Body of pancreas (tissue), 4 donors: ENCODE measurements around the gene ORAI3. TPM values are rescaled to one million over a fixed set of nuclear protein-coding genes. Genes with fewer than 3 reads are reported as not detected.

Experiments
- ATAC-seq: fragments of 150-250 bp; one replicate; pipeline ENCODE4 v1.9.1; 2016
- DNase-seq, 4 donors: peaks; one replicate each; pipeline ENCODE4 v3.0.0-alpha.2; 2019
- H3K27ac ChIP-seq, 4 donors: fragments of 200-600 bp; sonication (generic); 1 replicate in 3 of 4; 2 replicates in 1 of 4; pipeline versions ENCODE4 v1.5.1 to v1.6.1; 2016 to 2019; ENCODE audit warnings: mild to moderate bottlenecking in 1 of 4, mixed read lengths in 1 of 4, moderate library complexity in 1 of 4
- H3K27me3 ChIP-seq, 2 donors: fragments of 200-600 bp; sonication (generic); one replicate each; pipeline ENCODE4 v1.6.0; 2016; ENCODE audit warnings: mild to moderate bottlenecking in 1 of 2
- H3K36me3 ChIP-seq, 2 donors: fragments of 200-600 bp; sonication (generic); replicated peaks in 1 of 2; 2 replicates each; pipeline ENCODE4 v1.5.1; 2016; ENCODE audit warnings: low read depth in 2 of 2; ENCODE audit not compliant: insufficient read depth in 1 of 2
- H3K4me1 ChIP-seq: fragments of 200-600 bp; sonication (generic); one replicate; pipeline ENCODE4 v1.6.0; 2016
- H3K4me3 ChIP-seq, 2 donors: fragments of 200-600 bp; sonication (generic); 1 replicate in 1 of 2; 2 replicates in 1 of 2; pipeline ENCODE4 v1.5.1; 2016 to 2019
- H3K9me3 ChIP-seq, 3 donors: fragments of 200-600 bp; sonication (generic); 1 replicate in 2 of 3; 2 replicates in 1 of 3; pipeline ENCODE4 v1.5.1; 2016
- POLR2A ChIP-seq, 3 donors: fragments of 450-650 bp; IDR thresholded peaks; one replicate each; pipeline ENCODE4 v1.6.1; 2016; ENCODE audit warnings: antibody characterized with exemption in 3 of 3, mild to moderate bottlenecking in 2 of 3
- WGBS, 2 donors: methylation state at CpG; one replicate each; pipeline ENCODE4 v1.1.5; 2017; 5-methylcytosine and 5-hydroxymethylcytosine counted together
- intact Hi-C: fragments of 100-400 bp; cut with DNase I; formaldehyde crosslinking; loops from one replicate; pipeline ENCODE4 v1.15.1; 2023
- total RNA-seq, 2 donors: library from RNA; depleted of rRNA; stranded (reverse); fragments of >200 nt; gene quantifications; one replicate each; pipeline ENCODE4 v1.1.0, GENCODE V29; 2016
- TF ChIP-seq, protein P1 (sequence below), 7 experiments: fragments of 450-650 bp in 4 of 7; fragments of 200-600 bp in 3 of 7; sonication (generic) in 3 of 7; IDR thresholded peaks; one replicate each; pipeline ENCODE4 v1.5.1; 2016 to 2019; ENCODE audit warnings: antibody characterized with exemption in 7 of 7

The ORAI3 gene
- total RNA-seq, 2 donors from 2014 or later = 7.9 to 27.2 TPM

- H3K27me3 ChIP-seq = no peaks in the 10 kb centered on the region
- intact Hi-C loops = no loop called here
- peak; percentile 99 for DNase-seq
These were observed 25.8 kb upstream of the ORAI3 start for GRCh38 chr16:30922960-30923535.

DNA sequence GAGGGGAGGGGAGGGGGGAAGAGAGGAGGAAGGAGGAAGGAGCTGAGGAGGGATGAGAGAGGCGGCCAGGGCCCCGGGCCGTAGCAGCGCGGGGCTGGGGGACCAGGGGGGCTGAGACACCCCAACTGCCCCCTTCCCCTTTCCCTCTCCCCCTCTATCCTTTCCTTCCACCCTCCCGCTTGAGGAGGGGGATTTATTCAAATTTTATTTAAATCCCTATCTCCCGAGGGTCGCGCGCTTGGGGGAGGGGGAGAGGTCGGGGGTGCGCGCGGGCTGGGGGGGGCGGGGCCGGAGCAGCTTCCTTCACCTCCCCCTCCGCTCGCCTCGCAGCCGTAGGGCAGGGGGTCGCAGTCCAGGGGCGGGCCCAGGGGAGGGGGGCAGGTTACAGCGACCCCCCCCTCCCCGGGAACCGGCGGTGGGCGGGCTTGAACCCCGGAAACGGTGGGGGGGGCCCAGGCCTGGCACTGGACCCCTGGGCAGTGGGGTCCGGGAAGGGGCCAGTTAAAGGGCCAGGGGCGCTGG lies 25.3 kb upstream of the ORAI3 start, which contains the start of gene FBXL19:
Gene FBXL19 (plus strand): TSS at position 19 of the 522 bp plus-strand sequence. CDS start 2,183 bp downstream, outside the sequence.
- intact Hi-C loops = no loop called here
- Histone ChIP-seq H3K4me3 (peak within 1 kb of the TSS; percentile 66 to 96), H3K9me3 (no peaks in the 10 kb centered on the region), H3K36me3 (no peaks in the 10 kb centered on the region), H3K27me3 (no peaks in the 10 kb centered on the region), H3K4me1 (peaks cover 20% of the 10 kb centered on the region), H3K27ac (peak within 1 kb of the TSS; percentile 77 to 96 (median 92))
- DNase-seq (peak in 3 of 4 donors; percentile 16 to 54 (median 34)), ATAC-seq (no peak)
- no peak for TF ChIP-seq POLR2A (IDR thresholded peaks at IDR 0.05)
- TF ChIP-seq, protein P1, sequence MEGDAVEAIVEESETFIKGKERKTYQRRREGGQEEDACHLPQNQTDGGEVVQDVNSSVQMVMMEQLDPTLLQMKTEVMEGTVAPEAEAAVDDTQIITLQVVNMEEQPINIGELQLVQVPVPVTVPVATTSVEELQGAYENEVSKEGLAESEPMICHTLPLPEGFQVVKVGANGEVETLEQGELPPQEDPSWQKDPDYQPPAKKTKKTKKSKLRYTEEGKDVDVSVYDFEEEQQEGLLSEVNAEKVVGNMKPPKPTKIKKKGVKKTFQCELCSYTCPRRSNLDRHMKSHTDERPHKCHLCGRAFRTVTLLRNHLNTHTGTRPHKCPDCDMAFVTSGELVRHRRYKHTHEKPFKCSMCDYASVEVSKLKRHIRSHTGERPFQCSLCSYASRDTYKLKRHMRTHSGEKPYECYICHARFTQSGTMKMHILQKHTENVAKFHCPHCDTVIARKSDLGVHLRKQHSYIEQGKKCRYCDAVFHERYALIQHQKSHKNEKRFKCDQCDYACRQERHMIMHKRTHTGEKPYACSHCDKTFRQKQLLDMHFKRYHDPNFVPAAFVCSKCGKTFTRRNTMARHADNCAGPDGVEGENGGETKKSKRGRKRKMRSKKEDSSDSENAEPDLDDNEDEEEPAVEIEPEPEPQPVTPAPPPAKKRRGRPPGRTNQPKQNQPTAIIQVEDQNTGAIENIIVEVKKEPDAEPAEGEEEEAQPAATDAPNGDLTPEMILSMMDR (IDR thresholded peaks at IDR 0.05) = no peak
- WGBS, 2 donors = 0 to 1% methylated on average over 7 to 26 of the region's 31 CpGs

More at GRCh38 chr16:30922960-30923535, 25.8 kb upstream of the ORAI3 start:
- ATAC-seq = peak; percentile 78
- Histone ChIP-seq H3K36me3 (no peaks in the 10 kb centered on the region), H3K9me3 (no peaks in the 10 kb centered on the region), H3K4me3 (peak overlapping the region; percentile 66 to 96), H3K27ac (peak overlapping the region; percentile 77 to 96 (median 92)), H3K4me1 (peaks cover 20% of the 10 kb centered on the region)
- 0 to 1% methylated on average over 27 to 33 of the region's 33 CpGs for WGBS, 2 donors
- peak in 2 of 3 donors; percentile 56 to 60 for TF ChIP-seq POLR2A (IDR thresholded peaks at IDR 0.05)
- TF ChIP-seq, protein P1 (IDR thresholded peaks at IDR 0.05) = peak in 1 of 7 experiments; percentile 5

GRCh38 chr16:30924076-30924912 lies 24.6 kb upstream of the ORAI3 start:
- 13 to 36% methylated on average over 11 to 13 of the region's 53 CpGs for WGBS, 2 donors
- no peak for ATAC-seq
- Histone ChIP-seq H3K4me3 (peak overlapping the region; percentile 66 to 96), H3K27me3 (no peaks in the 10 kb centered on the region), H3K36me3 (no peaks in the 10 kb centered on the region), H3K27ac (peak overlapping the region in 3 of 4 donors; percentile 77 to 96 (median 93)), H3K4me1 (peaks cover 20% of the 10 kb centered on the region), H3K9me3 (no peaks in the 10 kb centered on the region)
- peak in 2 of 4 donors; percentile 29 to 33 for DNase-seq
- TF ChIP-seq, protein P1 (IDR thresholded peaks at IDR 0.05) = no peak
- TF ChIP-seq POLR2A (IDR thresholded peaks at IDR 0.05) = no peak
- intact Hi-C loops = no loop called here

DNA sequence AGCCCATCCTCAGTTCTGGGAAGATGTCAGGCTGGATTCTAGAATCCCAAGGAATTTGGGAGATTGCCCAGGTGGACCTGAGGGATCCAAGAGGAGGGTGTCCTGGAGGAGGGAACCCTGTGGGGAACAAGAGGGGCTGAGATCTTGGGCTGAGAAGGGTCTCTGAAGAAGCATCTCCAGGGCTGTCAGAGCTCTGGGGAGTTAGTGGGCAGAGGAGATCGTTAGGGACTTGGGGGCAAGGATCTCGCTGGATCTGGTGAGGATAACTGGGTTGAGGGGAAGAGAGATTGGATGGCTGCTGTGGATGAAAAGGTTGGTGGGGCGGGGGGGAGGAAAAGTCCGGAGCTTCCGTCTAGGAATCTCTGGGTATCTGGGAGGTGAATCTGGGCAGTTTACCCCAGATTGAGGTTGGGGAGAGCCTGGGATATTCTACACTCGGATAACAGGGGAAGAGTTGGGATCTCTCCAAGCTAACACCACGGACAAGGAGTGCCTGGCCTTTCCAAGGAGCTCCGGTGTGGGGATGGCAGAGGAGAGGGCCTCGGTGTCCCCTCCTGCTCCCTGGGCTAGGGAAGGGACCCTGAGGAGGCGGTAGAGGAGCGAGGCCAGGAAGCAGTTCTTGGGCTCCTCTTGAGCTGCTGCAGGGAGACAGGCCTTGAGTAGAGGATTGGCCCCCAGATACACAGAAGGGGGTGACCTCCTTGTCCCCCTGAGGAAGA lies 23.8 kb upstream of the ORAI3 start:
- intact Hi-C loops = no loop called here
- WGBS, 2 donors = 72 to 77% methylated on average over 9 to 11 of the region's 11 CpGs
- Histone ChIP-seq H3K36me3 (no peaks in the 10 kb centered on the region), H3K9me3 (no peaks in the 10 kb centered on the region), H3K4me3 (no peak overlapping the region), H3K4me1 (peaks cover 20% of the 10 kb centered on the region), H3K27ac (no peak overlapping the region), H3K27me3 (no peaks in the 10 kb centered on the region)
- ATAC-seq = no peak
- TF ChIP-seq POLR2A (IDR thresholded peaks at IDR 0.05) = no peak
- no peak for DNase-seq
